Measurements from ENCODE around the gene PHACTR2. TPM values are rescaled to one million over a fixed set of nuclear protein-coding genes. Genes with fewer than 3 reads are reported as not detected.

The PHACTR2 gene
- total and polyA plus RNA-seq, 2 of the 13 experiments (the other 11 are each of a cell fraction or from before 2014, with no cell fraction given), result 11.3 to 28.2 TPM

DNA sequence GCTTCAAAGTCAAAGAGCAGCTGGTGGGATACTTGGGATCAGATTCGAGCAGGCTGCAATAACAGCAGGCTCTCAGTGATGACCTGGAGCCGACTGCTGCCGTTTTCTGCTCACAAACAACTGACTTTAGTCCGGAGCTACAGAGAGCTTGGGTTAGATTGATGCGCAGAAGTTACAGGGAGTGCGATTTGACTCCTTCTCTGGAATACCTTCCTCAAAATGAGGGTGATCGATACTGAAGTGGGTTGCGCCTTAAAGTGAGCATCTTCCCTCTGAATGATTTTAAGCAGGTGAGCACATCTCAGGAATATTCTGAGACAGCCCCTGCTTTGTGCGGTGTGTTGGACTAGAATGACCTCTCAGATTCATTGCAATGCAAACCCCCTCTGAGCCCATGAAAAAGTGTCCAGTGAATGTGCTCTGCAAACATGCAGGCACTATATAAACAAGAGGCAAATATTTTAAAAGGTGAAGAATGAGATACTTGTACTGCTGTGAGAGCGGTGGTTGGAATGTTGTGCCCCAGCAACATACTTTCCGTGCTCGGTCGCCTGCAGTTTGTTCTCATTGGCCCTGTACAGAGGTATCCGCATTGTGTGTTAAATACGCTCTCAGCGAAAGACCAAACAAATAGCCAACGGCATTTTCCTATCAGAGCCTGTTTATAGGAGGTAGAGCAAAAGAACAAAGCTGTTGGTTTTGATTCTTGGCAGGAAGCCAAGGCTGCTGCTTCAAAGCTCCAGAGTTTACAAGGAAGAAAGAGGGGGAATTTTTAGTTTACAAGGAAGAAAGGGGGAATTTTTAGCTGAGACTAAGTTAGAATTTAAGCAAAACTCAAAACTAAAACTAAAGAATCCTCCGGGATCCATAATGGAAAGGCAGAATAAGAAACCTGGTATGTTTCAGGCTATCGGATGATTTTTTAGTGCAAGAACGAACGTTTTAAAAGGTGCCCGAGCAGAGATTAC, 67.7 kb downstream of the PHACTR2 start (continued):
- TF ChIP-seq, protein P1, sequence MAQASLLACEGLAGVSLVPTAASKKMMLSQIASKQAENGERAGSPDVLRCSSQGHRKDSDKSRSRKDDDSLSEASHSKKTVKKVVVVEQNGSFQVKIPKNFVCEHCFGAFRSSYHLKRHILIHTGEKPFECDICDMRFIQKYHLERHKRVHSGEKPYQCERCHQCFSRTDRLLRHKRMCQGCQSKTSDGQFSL (CRISPR knock-in tag; IDR thresholded peaks at IDR 0.05), result peak; percentile 71
- TF ChIP-seq MTF2 (CRISPR knock-in tag; IDR thresholded peaks at IDR 0.05; ENCODE audit: borderline replicate concordance), result peak; percentile 69; the same call in 1 of the 2 replicates
- TF ChIP-seq MAFG (CRISPR knock-in tag; IDR thresholded peaks at IDR 0.05), result no peak
- 0 out of 2 replicates have a peak, but pooled peaks have one; percentile 38 for TF ChIP-seq ZFP1 (CRISPR knock-in tag; IDR thresholded peaks at IDR 0.05)
- peak; percentile 93 for TF ChIP-seq GFI1 (CRISPR knock-in tag; IDR thresholded peaks at IDR 0.05; ENCODE audit: borderline replicate concordance)
- TF ChIP-seq ZNF230 (CRISPR knock-in tag; IDR thresholded peaks at IDR 0.05), result no peak
- peak; percentile 77 for TF ChIP-seq RARA (CRISPR knock-in tag; IDR thresholded peaks at IDR 0.05)
- TF ChIP-seq, protein P2, sequence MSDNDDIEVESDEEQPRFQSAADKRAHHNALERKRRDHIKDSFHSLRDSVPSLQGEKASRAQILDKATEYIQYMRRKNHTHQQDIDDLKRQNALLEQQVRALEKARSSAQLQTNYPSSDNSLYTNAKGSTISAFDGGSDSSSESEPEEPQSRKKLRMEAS (IDR thresholded peaks at IDR 0.05), result peak; percentile 72
- TF ChIP-seq ZNF205 (CRISPR knock-in tag; IDR thresholded peaks at IDR 0.05), result peak; percentile 94
- TF ChIP-seq, protein P3, sequence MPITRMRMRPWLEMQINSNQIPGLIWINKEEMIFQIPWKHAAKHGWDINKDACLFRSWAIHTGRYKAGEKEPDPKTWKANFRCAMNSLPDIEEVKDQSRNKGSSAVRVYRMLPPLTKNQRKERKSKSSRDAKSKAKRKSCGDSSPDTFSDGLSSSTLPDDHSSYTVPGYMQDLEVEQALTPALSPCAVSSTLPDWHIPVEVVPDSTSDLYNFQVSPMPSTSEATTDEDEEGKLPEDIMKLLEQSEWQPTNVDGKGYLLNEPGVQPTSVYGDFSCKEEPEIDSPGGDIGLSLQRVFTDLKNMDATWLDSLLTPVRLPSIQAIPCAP (CRISPR knock-in tag; IDR thresholded peaks at IDR 0.05; ENCODE audit: low read depth), result no peak
- peak; percentile 46; the same call in 1 of the 2 replicates for TF ChIP-seq ZBTB21 (CRISPR knock-in tag; IDR thresholded peaks at IDR 0.05)
- TF ChIP-seq, protein P4, sequence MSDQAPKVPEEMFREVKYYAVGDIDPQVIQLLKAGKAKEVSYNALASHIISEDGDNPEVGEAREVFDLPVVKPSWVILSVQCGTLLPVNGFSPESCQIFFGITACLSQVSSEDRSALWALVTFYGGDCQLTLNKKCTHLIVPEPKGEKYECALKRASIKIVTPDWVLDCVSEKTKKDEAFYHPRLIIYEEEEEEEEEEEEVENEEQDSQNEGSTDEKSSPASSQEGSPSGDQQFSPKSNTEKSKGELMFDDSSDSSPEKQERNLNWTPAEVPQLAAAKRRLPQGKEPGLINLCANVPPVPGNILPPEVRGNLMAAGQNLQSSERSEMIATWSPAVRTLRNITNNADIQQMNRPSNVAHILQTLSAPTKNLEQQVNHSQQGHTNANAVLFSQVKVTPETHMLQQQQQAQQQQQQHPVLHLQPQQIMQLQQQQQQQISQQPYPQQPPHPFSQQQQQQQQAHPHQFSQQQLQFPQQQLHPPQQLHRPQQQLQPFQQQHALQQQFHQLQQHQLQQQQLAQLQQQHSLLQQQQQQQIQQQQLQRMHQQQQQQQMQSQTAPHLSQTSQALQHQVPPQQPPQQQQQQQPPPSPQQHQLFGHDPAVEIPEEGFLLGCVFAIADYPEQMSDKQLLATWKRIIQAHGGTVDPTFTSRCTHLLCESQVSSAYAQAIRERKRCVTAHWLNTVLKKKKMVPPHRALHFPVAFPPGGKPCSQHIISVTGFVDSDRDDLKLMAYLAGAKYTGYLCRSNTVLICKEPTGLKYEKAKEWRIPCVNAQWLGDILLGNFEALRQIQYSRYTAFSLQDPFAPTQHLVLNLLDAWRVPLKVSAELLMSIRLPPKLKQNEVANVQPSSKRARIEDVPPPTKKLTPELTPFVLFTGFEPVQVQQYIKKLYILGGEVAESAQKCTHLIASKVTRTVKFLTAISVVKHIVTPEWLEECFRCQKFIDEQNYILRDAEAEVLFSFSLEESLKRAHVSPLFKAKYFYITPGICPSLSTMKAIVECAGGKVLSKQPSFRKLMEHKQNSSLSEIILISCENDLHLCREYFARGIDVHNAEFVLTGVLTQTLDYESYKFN (CRISPR knock-in tag; conservative IDR thresholded peaks at IDR 0.05), result peak; percentile 93
- TF ChIP-seq ZNF3 (CRISPR knock-in tag; IDR thresholded peaks at IDR 0.05), result no peak; the same call in 1 of the 2 replicates
- no peak for TF ChIP-seq MATR3 (CRISPR knock-in tag; IDR thresholded peaks at IDR 0.05)
- no peak for TF ChIP-seq TAF15 (IDR thresholded peaks at IDR 0.05; ENCODE audit: low read depth, low read length, poor library complexity, severe bottlenecking)
- TF ChIP-seq FOXO1 (CRISPR knock-in tag; IDR thresholded peaks at IDR 0.05), result peak; percentile 88
- peak; percentile 92 for TF ChIP-seq NKX3-1 (CRISPR knock-in tag; IDR thresholded peaks at IDR 0.05)
- TF ChIP-seq, protein P5, sequence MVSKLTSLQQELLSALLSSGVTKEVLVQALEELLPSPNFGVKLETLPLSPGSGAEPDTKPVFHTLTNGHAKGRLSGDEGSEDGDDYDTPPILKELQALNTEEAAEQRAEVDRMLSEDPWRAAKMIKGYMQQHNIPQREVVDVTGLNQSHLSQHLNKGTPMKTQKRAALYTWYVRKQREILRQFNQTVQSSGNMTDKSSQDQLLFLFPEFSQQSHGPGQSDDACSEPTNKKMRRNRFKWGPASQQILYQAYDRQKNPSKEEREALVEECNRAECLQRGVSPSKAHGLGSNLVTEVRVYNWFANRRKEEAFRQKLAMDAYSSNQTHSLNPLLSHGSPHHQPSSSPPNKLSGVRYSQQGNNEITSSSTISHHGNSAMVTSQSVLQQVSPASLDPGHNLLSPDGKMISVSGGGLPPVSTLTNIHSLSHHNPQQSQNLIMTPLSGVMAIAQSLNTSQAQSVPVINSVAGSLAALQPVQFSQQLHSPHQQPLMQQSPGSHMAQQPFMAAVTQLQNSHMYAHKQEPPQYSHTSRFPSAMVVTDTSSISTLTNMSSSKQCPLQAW (CRISPR knock-in tag; IDR thresholded peaks at IDR 0.05), result 0 out of 2 replicates have a peak, but pooled peaks have one; percentile 32
- TF ChIP-seq, protein P6, sequence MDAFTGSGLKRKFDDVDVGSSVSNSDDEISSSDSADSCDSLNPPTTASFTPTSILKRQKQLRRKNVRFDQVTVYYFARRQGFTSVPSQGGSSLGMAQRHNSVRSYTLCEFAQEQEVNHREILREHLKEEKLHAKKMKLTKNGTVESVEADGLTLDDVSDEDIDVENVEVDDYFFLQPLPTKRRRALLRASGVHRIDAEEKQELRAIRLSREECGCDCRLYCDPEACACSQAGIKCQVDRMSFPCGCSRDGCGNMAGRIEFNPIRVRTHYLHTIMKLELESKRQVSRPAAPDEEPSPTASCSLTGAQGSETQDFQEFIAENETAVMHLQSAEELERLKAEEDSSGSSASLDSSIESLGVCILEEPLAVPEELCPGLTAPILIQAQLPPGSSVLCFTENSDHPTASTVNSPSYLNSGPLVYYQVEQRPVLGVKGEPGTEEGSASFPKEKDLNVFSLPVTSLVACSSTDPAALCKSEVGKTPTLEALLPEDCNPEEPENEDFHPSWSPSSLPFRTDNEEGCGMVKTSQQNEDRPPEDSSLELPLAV (CRISPR knock-in tag; conservative IDR thresholded peaks at IDR 0.05; ENCODE audit: low read depth), result no peak
- TF ChIP-seq ZKSCAN8 (CRISPR knock-in tag; IDR thresholded peaks at IDR 0.05; ENCODE audit: borderline replicate concordance), result no peak; the same call in none of the 2 replicates
- no peak for TF ChIP-seq AGO1 (IDR thresholded peaks at IDR 0.05; ENCODE audit: low read depth, low read length, poor library complexity, severe bottlenecking)

All from HepG2 (cell line).